ENCODE data around the gene GALNT2.

Gene GALNT2

DNA sequence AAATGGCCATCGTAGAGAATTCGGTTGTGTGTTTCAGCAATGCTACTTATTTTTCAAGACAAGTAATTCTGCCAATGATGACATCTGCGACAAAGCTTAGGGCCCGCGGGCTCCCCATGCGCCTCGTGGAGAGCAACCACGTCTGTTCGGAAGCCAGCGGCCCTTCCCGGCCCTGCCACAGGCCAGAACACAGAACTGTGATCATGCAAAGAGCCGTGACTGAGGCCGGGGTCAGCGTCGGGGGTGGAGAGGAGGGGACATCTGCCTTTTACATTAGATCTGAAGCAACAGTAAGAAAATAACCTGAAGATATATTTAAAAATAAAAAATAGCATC is 255.4 kb downstream of the GALNT2 start:
- no peak for TF ChIP-seq POLR2AphosphoS5 (IDR thresholded peaks at IDR 0.05; ENCODE audit: low read depth, low read length)
- no peak for TF ChIP-seq TAF1 (IDR thresholded peaks at IDR 0.05; ENCODE audit: borderline replicate concordance, insufficient read depth, low read length)
- TF ChIP-seq SIN3A (IDR thresholded peaks at IDR 0.05; ENCODE audit: borderline replicate concordance, insufficient read depth, low read length): no peak
- no peak for TF ChIP-seq FOXP2 (optimal IDR thresholded peaks at IDR 0.05; ENCODE audit: borderline replicate concordance, extremely low read depth, extremely low read length, insufficient read depth)
- TF ChIP-seq, protein P1, sequence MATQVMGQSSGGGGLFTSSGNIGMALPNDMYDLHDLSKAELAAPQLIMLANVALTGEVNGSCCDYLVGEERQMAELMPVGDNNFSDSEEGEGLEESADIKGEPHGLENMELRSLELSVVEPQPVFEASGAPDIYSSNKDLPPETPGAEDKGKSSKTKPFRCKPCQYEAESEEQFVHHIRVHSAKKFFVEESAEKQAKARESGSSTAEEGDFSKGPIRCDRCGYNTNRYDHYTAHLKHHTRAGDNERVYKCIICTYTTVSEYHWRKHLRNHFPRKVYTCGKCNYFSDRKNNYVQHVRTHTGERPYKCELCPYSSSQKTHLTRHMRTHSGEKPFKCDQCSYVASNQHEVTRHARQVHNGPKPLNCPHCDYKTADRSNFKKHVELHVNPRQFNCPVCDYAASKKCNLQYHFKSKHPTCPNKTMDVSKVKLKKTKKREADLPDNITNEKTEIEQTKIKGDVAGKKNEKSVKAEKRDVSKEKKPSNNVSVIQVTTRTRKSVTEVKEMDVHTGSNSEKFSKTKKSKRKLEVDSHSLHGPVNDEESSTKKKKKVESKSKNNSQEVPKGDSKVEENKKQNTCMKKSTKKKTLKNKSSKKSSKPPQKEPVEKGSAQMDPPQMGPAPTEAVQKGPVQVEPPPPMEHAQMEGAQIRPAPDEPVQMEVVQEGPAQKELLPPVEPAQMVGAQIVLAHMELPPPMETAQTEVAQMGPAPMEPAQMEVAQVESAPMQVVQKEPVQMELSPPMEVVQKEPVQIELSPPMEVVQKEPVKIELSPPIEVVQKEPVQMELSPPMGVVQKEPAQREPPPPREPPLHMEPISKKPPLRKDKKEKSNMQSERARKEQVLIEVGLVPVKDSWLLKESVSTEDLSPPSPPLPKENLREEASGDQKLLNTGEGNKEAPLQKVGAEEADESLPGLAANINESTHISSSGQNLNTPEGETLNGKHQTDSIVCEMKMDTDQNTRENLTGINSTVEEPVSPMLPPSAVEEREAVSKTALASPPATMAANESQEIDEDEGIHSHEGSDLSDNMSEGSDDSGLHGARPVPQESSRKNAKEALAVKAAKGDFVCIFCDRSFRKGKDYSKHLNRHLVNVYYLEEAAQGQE (IDR thresholded peaks at IDR 0.05; ENCODE audit: insufficient read depth in 1 of 2, low read depth in 2 of 2, low read length in 2 of 2): no peak

DNA sequence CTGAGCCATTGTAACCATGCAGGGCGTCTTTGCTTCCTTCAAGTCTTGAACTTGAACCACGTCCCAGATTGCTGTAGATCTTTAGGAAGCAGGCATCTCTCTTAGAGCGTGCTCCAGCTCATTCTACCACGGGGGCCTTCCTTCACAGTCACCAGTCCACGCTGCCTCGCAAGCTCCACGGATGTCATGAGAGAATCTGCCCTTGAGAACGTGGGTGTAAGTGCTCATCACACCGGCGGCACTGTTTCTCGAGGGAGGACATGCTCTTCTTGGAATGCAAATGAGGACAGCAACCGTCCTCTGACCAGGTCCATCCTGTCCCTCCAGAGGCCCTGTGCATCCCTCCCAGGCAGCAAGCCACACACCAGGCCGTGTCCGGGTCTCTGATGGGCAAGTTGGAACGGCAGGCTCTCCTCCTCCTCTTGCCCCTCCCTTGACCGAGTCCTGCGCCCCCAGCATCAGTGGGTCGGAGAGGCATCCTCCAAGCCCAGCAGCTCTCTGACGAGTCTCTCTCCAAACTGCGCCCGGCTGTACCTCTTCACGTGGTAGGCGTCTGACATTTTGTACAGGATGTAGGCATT is 256.0 kb downstream of the GALNT2 start:
- TF ChIP-seq TAF1 (IDR thresholded peaks at IDR 0.05; ENCODE audit: borderline replicate concordance, insufficient read depth, low read length) (no peak), POLR2AphosphoS5 (IDR thresholded peaks at IDR 0.05; ENCODE audit: low read depth, low read length) (no peak)

DNA sequence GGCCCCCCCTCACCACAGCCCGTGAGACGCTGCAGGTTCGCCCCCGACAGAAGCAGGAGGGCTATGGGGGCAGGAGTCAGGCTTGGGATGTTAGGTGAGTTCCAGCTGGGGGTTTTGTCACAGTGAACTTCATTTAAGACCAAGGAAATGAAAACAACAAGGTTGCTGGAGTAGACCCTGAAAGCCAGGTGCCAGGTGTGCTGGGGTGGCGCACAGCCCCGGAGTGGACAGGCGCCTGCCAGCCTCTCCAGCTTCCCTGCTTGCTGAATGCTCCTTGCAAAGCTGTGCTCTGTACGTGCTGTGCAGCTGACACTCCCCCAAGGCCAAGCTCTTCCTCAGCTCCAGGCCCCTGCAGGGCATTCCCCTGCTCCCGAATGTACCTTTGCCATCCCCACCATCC is 256.6 kb downstream of the GALNT2 start:
- TF ChIP-seq SIN3A (IDR thresholded peaks at IDR 0.05; ENCODE audit: borderline replicate concordance, insufficient read depth, low read length) (no peak), FOXP2 (optimal IDR thresholded peaks at IDR 0.05; ENCODE audit: borderline replicate concordance, extremely low read depth, extremely low read length, insufficient read depth) (no peak), POLR2AphosphoS5 (IDR thresholded peaks at IDR 0.05; ENCODE audit: low read depth, low read length) (no peak), TAF1 (IDR thresholded peaks at IDR 0.05; ENCODE audit: borderline replicate concordance, insufficient read depth, low read length) (no peak)
- TF ChIP-seq, protein P1 (IDR thresholded peaks at IDR 0.05; ENCODE audit: insufficient read depth in 1 of 2, low read depth in 2 of 2, low read length in 2 of 2): no peak

DNA sequence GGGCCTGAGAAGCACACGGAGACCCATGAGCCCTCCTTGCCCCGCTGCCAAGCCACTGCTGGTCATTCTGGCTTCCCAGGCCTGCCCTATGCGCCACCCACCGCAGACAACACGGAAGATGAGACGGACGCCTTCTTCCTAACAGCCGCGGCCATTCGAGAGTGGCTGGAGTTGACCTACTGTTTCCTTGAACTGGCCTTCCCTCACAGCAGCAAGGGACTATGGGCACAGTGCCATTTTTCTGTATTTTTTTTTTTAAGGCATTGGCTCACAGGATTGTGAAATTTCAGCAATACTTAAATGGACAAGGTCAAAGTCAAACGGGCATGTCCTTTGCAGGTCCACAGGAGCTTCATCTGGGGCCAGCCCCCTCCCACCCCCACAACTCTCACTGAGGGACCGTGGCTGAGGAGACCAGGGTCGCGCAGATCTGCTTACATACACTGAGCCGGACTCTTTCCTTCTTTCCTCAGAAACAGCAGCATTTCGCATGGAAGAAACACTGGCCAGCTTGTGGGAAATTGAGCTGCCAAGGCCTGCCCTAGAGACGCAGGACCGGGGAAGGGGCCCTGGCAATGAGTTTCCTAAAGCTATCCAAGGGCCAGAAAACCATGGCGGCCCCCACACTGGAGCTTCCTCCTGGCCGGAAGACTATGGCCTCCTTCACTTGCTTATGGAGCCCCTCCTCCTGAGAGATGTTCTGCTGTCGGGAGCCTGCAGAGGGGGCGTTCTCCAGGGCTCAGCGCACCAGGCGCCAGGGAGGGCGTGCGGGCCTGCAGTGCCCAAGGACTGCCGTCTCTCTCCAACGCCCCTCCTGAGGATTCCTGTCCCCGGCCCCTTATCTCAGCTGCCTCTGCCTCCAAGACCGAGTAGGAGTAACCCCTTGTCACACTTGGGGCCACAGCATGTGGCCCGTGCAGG is 260.2 kb downstream of the GALNT2 start:
- TF ChIP-seq POLR2AphosphoS5 (IDR thresholded peaks at IDR 0.05; ENCODE audit: low read depth, low read length) (no peak), SIN3A (IDR thresholded peaks at IDR 0.05; ENCODE audit: borderline replicate concordance, insufficient read depth, low read length) (no peak), FOXP2 (optimal IDR thresholded peaks at IDR 0.05; ENCODE audit: borderline replicate concordance, extremely low read depth, extremely low read length, insufficient read depth) (no peak), TAF1 (IDR thresholded peaks at IDR 0.05; ENCODE audit: borderline replicate concordance, insufficient read depth, low read length) (no peak)
- TF ChIP-seq, protein P1 (IDR thresholded peaks at IDR 0.05; ENCODE audit: insufficient read depth in 1 of 2, low read depth in 2 of 2, low read length in 2 of 2): no peak

DNA sequence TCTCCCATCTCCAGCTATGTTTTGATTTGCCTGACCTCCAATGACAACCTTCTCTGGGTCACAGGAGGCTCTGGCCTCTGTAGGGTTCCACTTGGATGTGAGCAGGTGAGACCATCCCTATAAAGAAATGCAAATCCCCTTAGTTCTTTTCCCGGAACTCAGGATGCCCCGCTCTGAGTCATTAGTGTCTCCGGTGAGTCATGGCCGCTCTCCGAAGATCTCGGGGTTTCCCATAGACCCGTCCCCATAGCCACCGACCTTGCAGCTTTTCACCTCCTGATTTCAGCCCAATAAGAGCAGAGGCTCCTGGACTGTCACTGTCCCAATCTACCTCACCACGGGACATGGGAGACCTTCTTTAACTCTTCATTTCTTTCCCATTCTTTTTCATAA is 260.9 kb downstream of the GALNT2 start:
- no peak for TF ChIP-seq TAF1 (IDR thresholded peaks at IDR 0.05; ENCODE audit: borderline replicate concordance, insufficient read depth, low read length)
- no peak for TF ChIP-seq POLR2AphosphoS5 (IDR thresholded peaks at IDR 0.05; ENCODE audit: low read depth, low read length)
- no peak for TF ChIP-seq SIN3A (IDR thresholded peaks at IDR 0.05; ENCODE audit: borderline replicate concordance, insufficient read depth, low read length)
- TF ChIP-seq FOXP2 (optimal IDR thresholded peaks at IDR 0.05; ENCODE audit: borderline replicate concordance, extremely low read depth, extremely low read length, insufficient read depth): no peak
- TF ChIP-seq, protein P1 (IDR thresholded peaks at IDR 0.05; ENCODE audit: insufficient read depth in 1 of 2, low read depth in 2 of 2, low read length in 2 of 2): no peak
